ENCODE results near the gene SDC1. TPM values are rescaled to one million over a fixed set of nuclear protein-coding genes. Genes with fewer than 3 reads are reported as not detected.

The SDC1 gene
- polyA plus RNA-seq, 1 experiment, result 42.0 TPM

GRCh38 chr2:20209373-20210109 lies 15.4 kb downstream of the SDC1 start:
- no peak overlapping the region for H3K4me3 ChIP-seq (ENCODE audit: low read depth, low read length)
- ChIA-PET POLR2A (no interaction called here), CTCF (interaction anchor here (2.0 kb wide), 1 partner anchor 16 kb away, joined by 5 read pairs; the partner anchor contains the start of gene SDC1)
- no peak for TF ChIP-seq CTCF (IDR thresholded peaks at IDR 0.05; ENCODE audit: insufficient read depth, low read depth, low read length)
- no peaks in the 10 kb centered on the region for H3K36me3 ChIP-seq (ENCODE audit: control insufficient read depth, insufficient read depth, low read length)
- DNase-seq (ENCODE audit: low read depth), result no peak
- H3K27me3 ChIP-seq (ENCODE audit: control insufficient read depth, insufficient read depth, low read length), result no peaks in the 10 kb centered on the region

GRCh38 chr2:20208476-20208859 lies 16.5 kb downstream of the SDC1 start:
- no peak for TF ChIP-seq CTCF (IDR thresholded peaks at IDR 0.05; ENCODE audit: insufficient read depth, low read depth, low read length)
- no peak for DNase-seq (ENCODE audit: low read depth)
- Histone ChIP-seq H3K4me3 (ENCODE audit: low read depth, low read length) (no peak overlapping the region), H3K27me3 (ENCODE audit: control insufficient read depth, insufficient read depth, low read length) (no peaks in the 10 kb centered on the region), H3K36me3 (ENCODE audit: control insufficient read depth, insufficient read depth, low read length) (peaks cover 3% of the 10 kb centered on the region)
- ChIA-PET POLR2A (no interaction called here), CTCF (interaction anchor here (0.6 to 1.9 kb wide), 4 partner anchors 14 to 119 kb away, joined by 3 to 8 read pairs (median 4); no protein-coding TSS in a partner anchor)

- no peak for DNase-seq (ENCODE audit: low read depth)
- TF ChIP-seq CTCF (IDR thresholded peaks at IDR 0.05; ENCODE audit: insufficient read depth, low read depth, low read length), result no peak
- no peak overlapping the region for H3K4me3 ChIP-seq (ENCODE audit: low read depth, low read length)
- peaks cover 6% of the 10 kb centered on the region for H3K36me3 ChIP-seq (ENCODE audit: control insufficient read depth, insufficient read depth, low read length)
- CTCF ChIA-PET, result interaction anchor here (1.9 kb wide), 1 partner anchor 16 kb away, joined by 6 read pairs; no protein-coding TSS in a partner anchor
- H3K27me3 ChIP-seq (ENCODE audit: control insufficient read depth, insufficient read depth, low read length), result no peaks in the 10 kb centered on the region
- POLR2A ChIA-PET, result no interaction called here
These were observed 17.9 kb downstream of the SDC1 start for GRCh38 chr2:20207051-20207450.

GRCh38 chr2:20205915-20206524 lies 18.9 kb downstream of the SDC1 start:
- ChIA-PET POLR2A (no interaction called here), CTCF (interaction anchor here (2.3 kb wide), 1 partner anchor 16 kb away, joined by 6 read pairs; no protein-coding TSS in a partner anchor)
- TF ChIP-seq CTCF (IDR thresholded peaks at IDR 0.05; ENCODE audit: insufficient read depth, low read depth, low read length), result no peak
- H3K27me3 ChIP-seq (ENCODE audit: control insufficient read depth, insufficient read depth, low read length), result no peaks in the 10 kb centered on the region
- no peak overlapping the region for H3K4me3 ChIP-seq (ENCODE audit: low read depth, low read length)
- no peak for DNase-seq (ENCODE audit: low read depth)
- peaks cover 8% of the 10 kb centered on the region for H3K36me3 ChIP-seq (ENCODE audit: control insufficient read depth, insufficient read depth, low read length)

- POLR2A ChIA-PET, result no interaction called here
These were observed 19.9 kb downstream of the SDC1 start for GRCh38 chr2:20205069-20205468.

More at GRCh38 chr2:20205069-20205468, 19.9 kb downstream of the SDC1 start:
- peaks cover 8% of the 10 kb centered on the region for H3K36me3 ChIP-seq (ENCODE audit: control insufficient read depth, insufficient read depth, low read length)
- no peaks in the 10 kb centered on the region for H3K27me3 ChIP-seq (ENCODE audit: control insufficient read depth, insufficient read depth, low read length)
- no peak for DNase-seq (ENCODE audit: low read depth)
- no peak overlapping the region for H3K4me3 ChIP-seq (ENCODE audit: low read depth, low read length)
- CTCF ChIA-PET, result interaction anchor here (1.4 to 2.3 kb wide), 2 partner anchors 15 to 18 kb away, joined by 4 to 6 read pairs; no protein-coding TSS in a partner anchor
- no peak for TF ChIP-seq CTCF (IDR thresholded peaks at IDR 0.05; ENCODE audit: insufficient read depth, low read depth, low read length)
